ENCODE data around the gene VAT1L. TPM values are rescaled to one million over a fixed set of nuclear protein-coding genes. Genes with fewer than 3 reads are reported as not detected.

VAT1L gene
- total RNA-seq, 1 experiment from 2014 or later, result 19.1 TPM

DNA sequence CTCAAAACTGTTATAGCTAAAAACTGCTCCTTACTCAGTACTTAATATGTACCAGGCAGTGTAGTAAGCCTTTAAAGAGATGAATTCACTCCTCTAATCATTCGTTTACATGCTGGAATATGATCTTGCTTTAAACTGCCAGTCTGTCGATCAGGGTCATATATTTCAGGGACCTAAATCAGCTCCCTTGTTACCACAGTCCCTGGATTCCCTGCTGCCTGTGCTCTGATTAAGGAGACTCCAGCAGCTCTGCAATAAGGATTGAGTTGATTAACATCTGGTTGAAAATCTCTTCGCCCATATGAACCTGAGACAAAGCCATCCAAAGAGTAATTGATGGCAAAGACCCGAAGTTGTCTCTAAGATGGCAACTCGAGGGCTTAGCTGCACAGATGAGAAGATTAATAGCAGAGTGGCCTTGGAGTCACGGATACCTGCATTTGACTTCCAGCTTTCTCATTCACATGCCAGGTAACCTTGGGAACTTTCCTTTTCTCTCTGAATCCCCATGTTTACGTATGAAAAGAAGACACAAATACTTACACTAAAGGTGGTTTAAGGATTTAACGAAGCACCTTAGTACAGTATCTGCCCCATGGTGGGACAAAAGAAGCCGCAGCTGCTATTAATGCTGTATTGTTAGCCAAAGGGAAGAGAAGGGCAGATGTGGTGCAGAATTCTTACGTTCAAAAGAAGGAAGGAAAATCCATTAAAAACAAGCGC is 68.2 kb downstream of the VAT1L start (continued):
- TF ChIP-seq, protein P1, sequence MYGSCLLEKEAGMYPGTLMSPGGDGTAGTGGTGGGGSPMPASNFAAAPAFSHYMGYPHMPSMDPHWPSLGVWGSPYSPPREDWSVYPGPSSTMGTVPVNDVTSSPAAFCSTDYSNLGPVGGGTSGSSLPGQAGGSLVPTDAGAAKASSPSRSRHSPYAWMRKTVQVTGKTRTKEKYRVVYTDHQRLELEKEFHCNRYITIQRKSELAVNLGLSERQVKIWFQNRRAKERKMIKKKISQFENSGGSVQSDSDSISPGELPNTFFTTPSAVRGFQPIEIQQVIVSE (CRISPR knock-in tag; IDR thresholded peaks at IDR 0.05; ENCODE audit: borderline replicate concordance), result no peak
- TF ChIP-seq, protein P2, sequence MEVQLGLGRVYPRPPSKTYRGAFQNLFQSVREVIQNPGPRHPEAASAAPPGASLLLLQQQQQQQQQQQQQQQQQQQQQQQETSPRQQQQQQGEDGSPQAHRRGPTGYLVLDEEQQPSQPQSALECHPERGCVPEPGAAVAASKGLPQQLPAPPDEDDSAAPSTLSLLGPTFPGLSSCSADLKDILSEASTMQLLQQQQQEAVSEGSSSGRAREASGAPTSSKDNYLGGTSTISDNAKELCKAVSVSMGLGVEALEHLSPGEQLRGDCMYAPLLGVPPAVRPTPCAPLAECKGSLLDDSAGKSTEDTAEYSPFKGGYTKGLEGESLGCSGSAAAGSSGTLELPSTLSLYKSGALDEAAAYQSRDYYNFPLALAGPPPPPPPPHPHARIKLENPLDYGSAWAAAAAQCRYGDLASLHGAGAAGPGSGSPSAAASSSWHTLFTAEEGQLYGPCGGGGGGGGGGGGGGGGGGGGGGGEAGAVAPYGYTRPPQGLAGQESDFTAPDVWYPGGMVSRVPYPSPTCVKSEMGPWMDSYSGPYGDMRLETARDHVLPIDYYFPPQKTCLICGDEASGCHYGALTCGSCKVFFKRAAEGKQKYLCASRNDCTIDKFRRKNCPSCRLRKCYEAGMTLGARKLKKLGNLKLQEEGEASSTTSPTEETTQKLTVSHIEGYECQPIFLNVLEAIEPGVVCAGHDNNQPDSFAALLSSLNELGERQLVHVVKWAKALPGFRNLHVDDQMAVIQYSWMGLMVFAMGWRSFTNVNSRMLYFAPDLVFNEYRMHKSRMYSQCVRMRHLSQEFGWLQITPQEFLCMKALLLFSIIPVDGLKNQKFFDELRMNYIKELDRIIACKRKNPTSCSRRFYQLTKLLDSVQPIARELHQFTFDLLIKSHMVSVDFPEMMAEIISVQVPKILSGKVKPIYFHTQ (CRISPR knock-in tag; IDR thresholded peaks at IDR 0.05), result no peak
- TF ChIP-seq ZNF138 (CRISPR knock-in tag; conservative IDR thresholded peaks at IDR 0.05), result no peak
- TF ChIP-seq ZBTB21 (CRISPR knock-in tag; IDR thresholded peaks at IDR 0.05; ENCODE audit: borderline replicate concordance), result no peak
- no peak for TF ChIP-seq HMGA2 (CRISPR knock-in tag; IDR thresholded peaks at IDR 0.05)
- no peak for TF ChIP-seq NR3C1 (CRISPR knock-in tag; conservative IDR thresholded peaks at IDR 0.05; ENCODE audit: low read depth)
- no peak for TF ChIP-seq MAX (CRISPR knock-in tag; IDR thresholded peaks at IDR 0.05)
- no peak for TF ChIP-seq OVOL2 (CRISPR knock-in tag; IDR thresholded peaks at IDR 0.05; ENCODE audit: borderline replicate concordance)

DNA sequence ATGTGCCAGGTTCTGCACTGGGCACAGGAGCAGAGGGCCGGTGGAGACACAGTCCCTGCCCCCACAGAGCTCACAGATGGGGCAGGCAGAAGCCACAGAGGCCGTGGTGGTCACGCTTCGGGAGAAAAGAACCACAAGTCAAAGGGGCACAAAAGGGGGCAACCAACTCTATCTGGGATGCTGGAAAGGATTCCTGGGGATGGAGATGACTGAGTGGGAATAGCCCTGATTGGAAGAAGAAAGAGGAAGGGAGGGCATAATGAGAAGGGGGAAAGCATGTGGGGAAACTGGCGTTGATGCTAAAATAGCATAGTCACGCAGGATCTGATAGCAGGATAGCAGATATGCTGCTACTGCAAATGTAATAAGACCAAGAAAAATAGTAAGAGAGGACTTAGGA is 69.7 kb downstream of the VAT1L start:
- POLR2A ChIA-PET, result no interaction called here
- no peaks in the 10 kb centered on the region for H3K9me3 Mint-ChIP-seq
- TF ChIP-seq TEAD1 (CRISPR knock-in tag; IDR thresholded peaks at IDR 0.05), result no peak
- TF ChIP-seq, protein P3, sequence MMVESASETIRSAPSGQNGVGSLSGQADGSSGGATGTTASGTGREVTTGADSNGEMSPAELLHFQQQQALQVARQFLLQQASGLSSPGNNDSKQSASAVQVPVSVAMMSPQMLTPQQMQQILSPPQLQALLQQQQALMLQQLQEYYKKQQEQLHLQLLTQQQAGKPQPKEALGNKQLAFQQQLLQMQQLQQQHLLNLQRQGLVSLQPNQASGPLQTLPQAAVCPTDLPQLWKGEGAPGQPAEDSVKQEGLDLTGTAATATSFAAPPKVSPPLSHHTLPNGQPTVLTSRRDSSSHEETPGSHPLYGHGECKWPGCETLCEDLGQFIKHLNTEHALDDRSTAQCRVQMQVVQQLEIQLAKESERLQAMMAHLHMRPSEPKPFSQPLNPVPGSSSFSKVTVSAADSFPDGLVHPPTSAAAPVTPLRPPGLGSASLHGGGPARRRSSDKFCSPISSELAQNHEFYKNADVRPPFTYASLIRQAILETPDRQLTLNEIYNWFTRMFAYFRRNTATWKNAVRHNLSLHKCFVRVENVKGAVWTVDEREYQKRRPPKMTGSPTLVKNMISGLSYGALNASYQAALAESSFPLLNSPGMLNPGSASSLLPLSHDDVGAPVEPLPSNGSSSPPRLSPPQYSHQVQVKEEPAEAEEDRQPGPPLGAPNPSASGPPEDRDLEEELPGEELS (CRISPR knock-in tag; IDR thresholded peaks at IDR 0.05), result no peak
- TF ChIP-seq ZNF396 (CRISPR knock-in tag; IDR thresholded peaks at IDR 0.05; ENCODE audit: borderline replicate concordance), result no peak
- TF ChIP-seq, protein P4, sequence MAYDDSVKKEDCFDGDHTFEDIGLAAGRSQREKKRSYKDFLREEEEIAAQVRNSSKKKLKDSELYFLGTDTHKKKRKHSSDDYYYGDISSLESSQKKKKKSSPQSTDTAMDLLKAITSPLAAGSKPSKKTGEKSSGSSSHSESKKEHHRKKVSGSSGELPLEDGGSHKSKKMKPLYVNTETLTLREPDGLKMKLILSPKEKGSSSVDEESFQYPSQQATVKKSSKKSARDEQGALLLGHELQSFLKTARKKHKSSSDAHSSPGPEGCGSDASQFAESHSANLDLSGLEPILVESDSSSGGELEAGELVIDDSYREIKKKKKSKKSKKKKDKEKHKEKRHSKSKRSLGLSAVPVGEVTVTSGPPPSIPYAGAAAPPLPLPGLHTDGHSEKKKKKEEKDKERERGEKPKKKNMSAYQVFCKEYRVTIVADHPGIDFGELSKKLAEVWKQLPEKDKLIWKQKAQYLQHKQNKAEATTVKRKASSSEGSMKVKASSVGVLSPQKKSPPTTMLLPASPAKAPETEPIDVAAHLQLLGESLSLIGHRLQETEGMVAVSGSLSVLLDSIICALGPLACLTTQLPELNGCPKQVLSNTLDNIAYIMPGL (CRISPR knock-in tag; IDR thresholded peaks at IDR 0.05), result no peak
- TF ChIP-seq, protein P2 (CRISPR knock-in tag; IDR thresholded peaks at IDR 0.05), result no peak
- TF ChIP-seq ZNF512 (CRISPR knock-in tag; IDR thresholded peaks at IDR 0.05; ENCODE audit: borderline replicate concordance), result no peak
- no peak for TF ChIP-seq MXD4 (CRISPR knock-in tag; IDR thresholded peaks at IDR 0.05; ENCODE audit: borderline replicate concordance)
- TF ChIP-seq, protein P5, sequence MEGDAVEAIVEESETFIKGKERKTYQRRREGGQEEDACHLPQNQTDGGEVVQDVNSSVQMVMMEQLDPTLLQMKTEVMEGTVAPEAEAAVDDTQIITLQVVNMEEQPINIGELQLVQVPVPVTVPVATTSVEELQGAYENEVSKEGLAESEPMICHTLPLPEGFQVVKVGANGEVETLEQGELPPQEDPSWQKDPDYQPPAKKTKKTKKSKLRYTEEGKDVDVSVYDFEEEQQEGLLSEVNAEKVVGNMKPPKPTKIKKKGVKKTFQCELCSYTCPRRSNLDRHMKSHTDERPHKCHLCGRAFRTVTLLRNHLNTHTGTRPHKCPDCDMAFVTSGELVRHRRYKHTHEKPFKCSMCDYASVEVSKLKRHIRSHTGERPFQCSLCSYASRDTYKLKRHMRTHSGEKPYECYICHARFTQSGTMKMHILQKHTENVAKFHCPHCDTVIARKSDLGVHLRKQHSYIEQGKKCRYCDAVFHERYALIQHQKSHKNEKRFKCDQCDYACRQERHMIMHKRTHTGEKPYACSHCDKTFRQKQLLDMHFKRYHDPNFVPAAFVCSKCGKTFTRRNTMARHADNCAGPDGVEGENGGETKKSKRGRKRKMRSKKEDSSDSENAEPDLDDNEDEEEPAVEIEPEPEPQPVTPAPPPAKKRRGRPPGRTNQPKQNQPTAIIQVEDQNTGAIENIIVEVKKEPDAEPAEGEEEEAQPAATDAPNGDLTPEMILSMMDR (IDR thresholded peaks at IDR 0.05), result no peak
- no peak for TF ChIP-seq CREM (CRISPR knock-in tag; IDR thresholded peaks at IDR 0.05)
- TF ChIP-seq FOXJ3 (CRISPR knock-in tag; IDR thresholded peaks at IDR 0.05; ENCODE audit: borderline replicate concordance), result no peak
- no peak for TF ChIP-seq JAZF1 (CRISPR knock-in tag; IDR thresholded peaks at IDR 0.05)
- TF ChIP-seq, protein P6, sequence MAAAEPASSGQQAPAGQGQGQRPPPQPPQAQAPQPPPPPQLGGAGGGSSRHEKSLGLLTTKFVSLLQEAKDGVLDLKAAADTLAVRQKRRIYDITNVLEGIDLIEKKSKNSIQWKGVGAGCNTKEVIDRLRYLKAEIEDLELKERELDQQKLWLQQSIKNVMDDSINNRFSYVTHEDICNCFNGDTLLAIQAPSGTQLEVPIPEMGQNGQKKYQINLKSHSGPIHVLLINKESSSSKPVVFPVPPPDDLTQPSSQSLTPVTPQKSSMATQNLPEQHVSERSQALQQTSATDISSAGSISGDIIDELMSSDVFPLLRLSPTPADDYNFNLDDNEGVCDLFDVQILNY (CRISPR knock-in tag; IDR thresholded peaks at IDR 0.05), result no peak

More for the DNA sequence above, 69.7 kb downstream of the VAT1L start:
- no peak overlapping the region for H3K4me3 Mint-ChIP-seq
- no peak overlapping the region for H3K27ac Mint-ChIP-seq
- ATAC-seq (no peak), DNase-seq (ENCODE audit: low spot score) (no peak)
- H3K4me1 Mint-ChIP-seq, result peaks cover 33% of the 10 kb centered on the region
- H3K27me3 Mint-ChIP-seq (ENCODE audit: low read depth), result no peaks in the 10 kb centered on the region
- CTCF ChIA-PET, result no interaction called here
- no peaks in the 10 kb centered on the region for H3K36me3 Mint-ChIP-seq
